Prostate gland (tissue), 2 donors: ENCODE results near the gene MAPKBP1. TPM values are rescaled to one million over a fixed set of nuclear protein-coding genes. Genes with fewer than 3 reads are reported as not detected.

ENCODE experiments used
- DNase-seq: peaks from one replicate; pipeline ENCODE4 v3.0.0-alpha.2; 2019; ENCODE audit warnings: low spot score
- H3K27ac ChIP-seq, 2 donors: fragments of 200-600 bp; sonication (generic); 2 replicates each; pipeline ENCODE4 v1.5.1; 2017 to 2019
- H3K27me3 ChIP-seq: fragments of 200-600 bp; sonication (generic); replicated peaks from 2 replicates; pipeline ENCODE4 v1.5.1; 2019; ENCODE audit not compliant: insufficient read depth
- H3K36me3 ChIP-seq, 2 donors: fragments of 200-600 bp; sonication (generic); 1 replicate in 1 of 2; 2 replicates in 1 of 2; pipeline versions ENCODE4 v1.5.1 to v1.8.1; 2017 to 2019
- H3K4me1 ChIP-seq: fragments of 200-600 bp; sonication (generic); replicated peaks from 2 replicates; pipeline ENCODE4 v1.5.1; 2019
- H3K4me3 ChIP-seq, 2 donors: fragments of 200-600 bp; sonication (generic); 2 replicates each; pipeline ENCODE4 v1.5.1; 2017 to 2019
- H3K9me3 ChIP-seq: fragments of 200-600 bp; sonication (generic); 2 replicates; pipeline ENCODE4 v1.5.1; 2017
- CTCF ChIP-seq, 4 experiments: fragments of 200-600 bp in 2 of 4; fragments of 450-650 bp in 2 of 4; sonication (generic) in 2 of 4; IDR thresholded peaks; 1 replicate in 3 of 4; 2 replicates in 1 of 4; pipeline ENCODE4 v1.5.1; 2016 to 2019; ENCODE audit warnings: antibody characterized with exemption in 4 of 4, mild to moderate bottlenecking in 2 of 4, moderate library complexity in 2 of 4
- POLR2A ChIP-seq: fragments of 450-650 bp; IDR thresholded peaks from one replicate; pipeline ENCODE4 v1.6.1; 2016; ENCODE audit warnings: antibody characterized with exemption, mild to moderate bottlenecking
- POLR2AphosphoS5 ChIP-seq: sonication (generic); formaldehyde crosslinking; IDR thresholded peaks from one replicate; pipeline ENCODE4 v1.6.1; 2017; ENCODE audit warnings: antibody characterized with exemption
- WGBS: methylation state at CpG from one replicate; pipeline ENCODE4 v1.1.5; 2018; 5-methylcytosine and 5-hydroxymethylcytosine counted together
- intact Hi-C: fragments of 100-400 bp; cut with DNase I; formaldehyde crosslinking; loops from one replicate; pipeline ENCODE4 v1.14.2; 2022
- total RNA-seq, 2 donors: library from RNA; depleted of rRNA; stranded (reverse); fragments of >200 nt; gene quantifications; one replicate each; pipeline ENCODE4 v1.1.0, GENCODE V29; 2016

Gene MAPKBP1
- total RNA-seq, 2 donors from 2014 or later, result 17.4 to 62.8 TPM

- Histone ChIP-seq H3K4me3 (no peak overlapping the region), H3K27ac (peak overlapping the region in 1 of 2 donors; percentile 34), H3K36me3 (no peaks in the 10 kb centered on the region), H3K27me3 (no peaks in the 10 kb centered on the region), H3K4me1 (no peaks in the 10 kb centered on the region), H3K9me3 (no peaks in the 10 kb centered on the region)
- TF ChIP-seq POLR2AphosphoS5, result no peak
- no peak for TF ChIP-seq POLR2A
- no peak for TF ChIP-seq CTCF (IDR thresholded peaks at IDR 0.05)
- intact Hi-C loops, result no loop called here
- 75% methylated on average over 3 of the region's 3 CpGs for WGBS
- no peak for DNase-seq
These were observed 31.4 kb downstream of the MAPKBP1 start for GRCh38 chr15:41805711-41806110.

GRCh38 chr15:41806291-41807181 is 32.3 kb downstream of the MAPKBP1 start:
- Histone ChIP-seq H3K4me1 (no peaks in the 10 kb centered on the region), H3K27ac (no peak overlapping the region), H3K9me3 (no peaks in the 10 kb centered on the region), H3K36me3 (no peaks in the 10 kb centered on the region), H3K4me3 (no peak overlapping the region), H3K27me3 (no peaks in the 10 kb centered on the region)
- DNase-seq, result peak; percentile 42
- WGBS, result 61% methylated on average over 9 of the region's 10 CpGs
- TF ChIP-seq POLR2AphosphoS5 (no peak), CTCF (IDR thresholded peaks at IDR 0.05) (peak in 1 of 4 experiments; percentile 48)
- intact Hi-C loops, result no loop called here

GRCh38 chr15:41809121-41809520 is 34.8 kb downstream of the MAPKBP1 start:
- TF ChIP-seq POLR2AphosphoS5 (no peak), POLR2A (no peak), CTCF (IDR thresholded peaks at IDR 0.05) (no peak)
- WGBS, result 86% methylated on average over 2 of the region's 2 CpGs
- Histone ChIP-seq H3K27ac (no peak overlapping the region), H3K4me1 (no peaks in the 10 kb centered on the region), H3K9me3 (no peaks in the 10 kb centered on the region), H3K4me3 (no peak overlapping the region), H3K36me3 (peaks cover 0 to 11% of the 10 kb centered on the region in 2 donors), H3K27me3 (no peaks in the 10 kb centered on the region)
- DNase-seq, result no peak
- intact Hi-C loops, result no loop called here

GRCh38 chr15:41809526-41810220 is 35.4 kb downstream of the MAPKBP1 start:
- DNase-seq, result no peak
- Histone ChIP-seq H3K9me3 (no peaks in the 10 kb centered on the region), H3K27ac (no peak overlapping the region), H3K27me3 (no peaks in the 10 kb centered on the region), H3K36me3 (peaks cover 0 to 11% of the 10 kb centered on the region in 2 donors), H3K4me1 (no peaks in the 10 kb centered on the region), H3K4me3 (no peak overlapping the region)
- intact Hi-C loops, result loop anchor here (5.0 kb wide), 1 partner anchor 207 kb away; no protein-coding TSS in a partner anchor
- no peak for TF ChIP-seq POLR2A
- TF ChIP-seq POLR2AphosphoS5, result no peak
- no peak for TF ChIP-seq CTCF (IDR thresholded peaks at IDR 0.05)
- 78% methylated on average over 12 of the region's 12 CpGs for WGBS
